ENCODE results near the gene ONECUT2.

ONECUT2 gene

DNA sequence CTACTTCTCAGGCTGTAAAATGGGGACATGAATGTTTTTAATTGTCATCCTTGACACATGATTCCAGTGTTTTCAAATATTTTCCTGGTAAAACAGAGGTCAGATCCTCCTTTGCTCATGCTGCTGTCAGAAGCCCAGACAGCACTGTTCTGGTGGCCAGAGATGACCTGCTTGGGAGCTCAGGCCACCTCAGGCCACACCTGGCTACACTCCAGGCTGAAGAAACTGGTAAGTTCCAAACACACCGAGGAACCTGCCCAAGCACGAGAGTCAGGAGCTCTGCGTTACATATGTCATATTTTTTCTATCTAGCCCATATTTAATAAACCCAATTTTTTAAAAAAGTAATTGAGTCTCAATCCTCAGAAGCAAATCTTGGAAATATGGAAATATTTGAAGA lies 103.4 kb downstream of the ONECUT2 start:
- DNase-seq (ENCODE audit: low read depth), result no peak
- in situ Hi-C loops (cut with HindIII; ENCODE audit: low sequenced_read_pairs), result no loop called here
- no peak overlapping the region for H3K4me3 ChIP-seq (ENCODE audit: low read depth, low read length)
- TF ChIP-seq, protein P1, sequence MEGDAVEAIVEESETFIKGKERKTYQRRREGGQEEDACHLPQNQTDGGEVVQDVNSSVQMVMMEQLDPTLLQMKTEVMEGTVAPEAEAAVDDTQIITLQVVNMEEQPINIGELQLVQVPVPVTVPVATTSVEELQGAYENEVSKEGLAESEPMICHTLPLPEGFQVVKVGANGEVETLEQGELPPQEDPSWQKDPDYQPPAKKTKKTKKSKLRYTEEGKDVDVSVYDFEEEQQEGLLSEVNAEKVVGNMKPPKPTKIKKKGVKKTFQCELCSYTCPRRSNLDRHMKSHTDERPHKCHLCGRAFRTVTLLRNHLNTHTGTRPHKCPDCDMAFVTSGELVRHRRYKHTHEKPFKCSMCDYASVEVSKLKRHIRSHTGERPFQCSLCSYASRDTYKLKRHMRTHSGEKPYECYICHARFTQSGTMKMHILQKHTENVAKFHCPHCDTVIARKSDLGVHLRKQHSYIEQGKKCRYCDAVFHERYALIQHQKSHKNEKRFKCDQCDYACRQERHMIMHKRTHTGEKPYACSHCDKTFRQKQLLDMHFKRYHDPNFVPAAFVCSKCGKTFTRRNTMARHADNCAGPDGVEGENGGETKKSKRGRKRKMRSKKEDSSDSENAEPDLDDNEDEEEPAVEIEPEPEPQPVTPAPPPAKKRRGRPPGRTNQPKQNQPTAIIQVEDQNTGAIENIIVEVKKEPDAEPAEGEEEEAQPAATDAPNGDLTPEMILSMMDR (IDR thresholded peaks at IDR 0.05; ENCODE audit: low read depth, low read length, missing control alignments), result no peak

DNA sequence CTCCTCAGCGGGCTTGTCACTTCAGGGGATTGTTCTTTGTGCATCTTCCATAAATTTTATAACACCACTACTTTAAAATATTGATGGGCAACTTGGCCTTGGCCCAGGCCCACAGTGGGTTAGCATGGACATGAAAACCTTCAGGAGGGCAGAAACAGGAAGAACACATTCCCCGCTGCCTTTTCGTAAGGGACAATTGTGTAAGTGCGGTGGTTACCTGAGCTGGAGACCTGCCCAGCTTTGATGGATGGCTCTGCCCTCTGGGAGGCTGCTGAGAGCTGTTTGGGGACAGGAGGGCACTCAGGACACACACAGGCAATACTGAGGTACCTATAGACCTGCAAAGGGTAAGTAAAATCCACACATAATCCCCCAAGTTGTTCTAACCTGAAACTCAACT lies 104.5 kb downstream of the ONECUT2 start:
- TF ChIP-seq, protein P1 (IDR thresholded peaks at IDR 0.05; ENCODE audit: low read depth, low read length, missing control alignments), result no peak
- DNase-seq (ENCODE audit: low read depth), result no peak
- in situ Hi-C loops (cut with HindIII; ENCODE audit: low sequenced_read_pairs), result no loop called here

More for the DNA sequence above, 104.5 kb downstream of the ONECUT2 start:
- no peak overlapping the region for H3K4me3 ChIP-seq (ENCODE audit: low read depth, low read length)
